PFSK-1 (cell line): ENCODE results near the gene AMACR.

Experiments
- FOXP2 ChIP-seq: optimal IDR thresholded peaks from 2 replicates; pipeline ENCODE3; 2011; ENCODE audit warnings: borderline replicate concordance, control low read depth, inconsistent platforms; ENCODE audit not compliant: insufficient read depth; ENCODE audit errors: extremely low read length, extremely low read depth
- POLR2AphosphoS5 ChIP-seq: IDR thresholded peaks from 2 replicates; pipeline ENCODE4 v1.6.1; 2012; ENCODE audit warnings: low read depth, mild to moderate bottlenecking, control low read depth, low read length, moderate library complexity
- REST ChIP-seq, 2 experiments: IDR thresholded peaks; 2 replicates each; pipeline versions ENCODE4 v1.6.1 to v1.8.0; 2011 to 2012; ENCODE audit warnings: low read depth in 2 of 2, low read length in 2 of 2, control low read depth in 1 of 2, inconsistent platforms in 1 of 2, mild to moderate bottlenecking in 1 of 2, moderate library complexity in 1 of 2; ENCODE audit not compliant: insufficient read depth in 1 of 2
- SIN3A ChIP-seq: IDR thresholded peaks from 2 replicates; pipeline ENCODE4 v1.6.1; 2012; ENCODE audit warnings: mild to moderate bottlenecking, low read length, moderate library complexity, borderline replicate concordance; ENCODE audit not compliant: insufficient read depth
- TAF1 ChIP-seq: IDR thresholded peaks from 2 replicates; pipeline ENCODE4 v1.6.1; 2012; ENCODE audit warnings: low read length, control low read depth, borderline replicate concordance; ENCODE audit not compliant: insufficient read depth

The AMACR gene

GRCh38 chr5:34039398-34040157 lies 31.7 kb upstream of the AMACR start:
- TF ChIP-seq REST (IDR thresholded peaks at IDR 0.05; ENCODE audit: insufficient read depth in 1 of 2, low read depth in 2 of 2, low read length in 2 of 2) (no peak), SIN3A (no peak), TAF1 (no peak), FOXP2 (no peak), POLR2AphosphoS5 (no peak)

DNA sequence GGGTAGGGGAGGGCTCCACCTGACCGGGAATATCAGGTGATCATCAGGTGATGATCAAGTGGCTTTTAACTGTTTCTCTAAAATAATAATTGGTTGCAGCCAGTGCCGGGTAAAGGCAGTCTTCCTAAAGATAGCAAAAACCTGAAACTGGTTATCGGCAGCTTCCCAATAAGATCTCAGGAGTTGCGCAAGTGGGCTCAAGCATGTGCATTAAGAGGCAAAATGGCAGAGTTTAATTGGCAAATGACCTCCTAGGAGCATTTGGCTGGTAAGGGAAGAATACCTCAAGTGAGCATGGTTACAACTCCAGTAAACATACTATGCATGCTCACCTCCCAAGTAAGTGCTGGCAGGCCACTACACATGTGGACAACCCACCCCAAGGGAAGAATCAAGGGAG lies 31.0 kb upstream of the AMACR start:
- no peak for TF ChIP-seq FOXP2
- no peak for TF ChIP-seq SIN3A
- TF ChIP-seq TAF1, result no peak
- no peak for TF ChIP-seq REST (IDR thresholded peaks at IDR 0.05; ENCODE audit: insufficient read depth in 1 of 2, low read depth in 2 of 2, low read length in 2 of 2)
- no peak for TF ChIP-seq POLR2AphosphoS5

DNA sequence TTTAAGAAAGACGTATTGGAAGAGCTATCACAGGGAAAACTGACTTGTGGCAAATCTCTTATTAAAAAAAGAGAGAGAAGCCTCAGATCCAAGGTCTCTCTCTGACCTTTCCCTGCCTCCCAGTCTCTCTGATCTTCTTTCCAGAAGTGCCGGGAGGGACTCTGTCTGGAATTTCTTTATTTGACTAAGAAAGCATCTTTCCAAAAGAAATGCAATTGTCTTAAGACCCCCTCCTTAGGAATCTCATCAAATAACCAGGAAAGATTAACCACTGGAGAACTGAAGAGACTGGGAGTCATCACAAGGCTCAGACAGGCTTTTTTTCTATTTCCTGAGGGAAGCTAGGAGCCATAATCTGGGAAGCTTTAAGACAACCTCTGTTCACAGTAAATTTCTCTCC lies 30.5 kb upstream of the AMACR start:
- TF ChIP-seq REST (IDR thresholded peaks at IDR 0.05; ENCODE audit: insufficient read depth in 1 of 2, low read depth in 2 of 2, low read length in 2 of 2) (no peak), FOXP2 (no peak), POLR2AphosphoS5 (no peak), TAF1 (no peak), SIN3A (no peak)

GRCh38 chr5:34037726-34038125 lies 29.9 kb upstream of the AMACR start:
- TF ChIP-seq FOXP2 (no peak), REST (IDR thresholded peaks at IDR 0.05; ENCODE audit: insufficient read depth in 1 of 2, low read depth in 2 of 2, low read length in 2 of 2) (no peak), POLR2AphosphoS5 (no peak), SIN3A (no peak), TAF1 (no peak)

- TF ChIP-seq SIN3A (no peak), TAF1 (no peak), FOXP2 (no peak), REST (IDR thresholded peaks at IDR 0.05; ENCODE audit: insufficient read depth in 1 of 2, low read depth in 2 of 2, low read length in 2 of 2) (no peak), POLR2AphosphoS5 (no peak)
Observed at GRCh38 chr5:34035756-34036155, 27.9 kb upstream of the AMACR start.
